Epithelial cell of proximal tubule (primary cell): ENCODE results near the gene LGALS7. TPM values are rescaled to one million over a fixed set of nuclear protein-coding genes. Genes with fewer than 3 reads are reported as not detected.
"Not testable (repeated sequence)": the region's sequence is repeated elsewhere in the genome, so short reads cannot be mapped to it uniquely, and the experiment has no call there.

Experiments
- DNase-seq: peaks from one replicate; pipeline ENCODE4 v3.0.0-alpha.2; 2011; ENCODE audit warnings: low read depth
- H3K4me3 ChIP-seq: 2 replicates; pipeline ENCODE4 v1.5.1; 2011; ENCODE audit warnings: low read depth, mild to moderate bottlenecking, low read length
- CTCF ChIP-seq: conservative IDR thresholded peaks from 2 replicates; pipeline ENCODE4 v1.5.1; 2012; ENCODE audit warnings: low read depth, mild to moderate bottlenecking, low read length
- total RNA-seq: library from RNA; depleted of rRNA; stranded (reverse); fragments of >200 nt; gene quantifications from 2 replicates; pipeline ENCODE4 v1.2.3, GENCODE V29; 2015

The LGALS7 gene
- total RNA-seq, 1 donor from 2014 or later: not detected

- TF ChIP-seq CTCF: no peak
- no peak overlapping the region for H3K4me3 ChIP-seq
- no peak for DNase-seq
These were observed 31.9 kb upstream of the LGALS7 start for GRCh38 chr19:38805180-38805579.

GRCh38 chr19:38803543-38803942 is 30.2 kb upstream of the LGALS7 start:
- DNase-seq: no peak
- no peak for TF ChIP-seq CTCF
- no peak overlapping the region for H3K4me3 ChIP-seq

GRCh38 chr19:38801359-38802095 is 28.2 kb upstream of the LGALS7 start:
- no peak for DNase-seq
- no peak overlapping the region for H3K4me3 ChIP-seq
- TF ChIP-seq CTCF: no peak

- no peak for TF ChIP-seq CTCF
- no peak overlapping the region for H3K4me3 ChIP-seq
- no peak for DNase-seq
These were observed 27.4 kb upstream of the LGALS7 start for GRCh38 chr19:38800577-38801347.

GRCh38 chr19:38799104-38799503 is 25.8 kb upstream of the LGALS7 start:
- no peak for TF ChIP-seq CTCF
- no peak overlapping the region for H3K4me3 ChIP-seq
- no peak for DNase-seq

- not testable (repeated sequence) for DNase-seq, H3K4me3 ChIP-seq
These were observed 24.5 kb upstream of the LGALS7 start for GRCh38 chr19:38797781-38798180.

- no peak for DNase-seq
- no peak overlapping the region for H3K4me3 ChIP-seq
- TF ChIP-seq CTCF: no peak
These were observed 22.8 kb upstream of the LGALS7 start for GRCh38 chr19:38796154-38796553.
